Measurements from ENCODE around the gene RBMS1.

The RBMS1 gene

DNA sequence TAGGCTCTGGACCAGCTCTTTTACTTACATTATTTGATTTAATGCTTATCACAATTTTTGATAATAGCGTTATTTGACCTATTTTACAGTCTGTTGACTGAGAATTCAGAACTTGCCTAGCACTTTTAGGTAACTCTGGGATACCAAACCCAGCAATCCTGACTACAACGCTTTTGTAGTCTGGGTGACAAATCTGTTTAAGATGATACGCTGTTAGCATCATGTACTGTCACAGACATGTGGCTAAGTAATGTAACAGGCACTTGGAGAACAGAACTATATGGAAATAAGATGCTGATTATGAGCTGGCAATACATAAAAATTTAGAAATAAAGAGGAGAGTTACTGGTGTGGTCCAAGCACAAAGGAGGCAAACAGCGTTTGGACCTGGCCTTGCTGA, 130.6 kb downstream of the RBMS1 start:
- no peak for DNase-seq
- Mint-ChIP-seq H3K27me3 (no peaks in the 10 kb centered on the region), H3K4me1 (peaks cover 11% of the 10 kb centered on the region), H3K36me3 (peaks cover 41% of the 10 kb centered on the region), H3K9me3 (no peaks in the 10 kb centered on the region), H3K4me3 (no peak overlapping the region), H3K27ac (no peak overlapping the region)
- CTCF ChIA-PET = no interaction called here

DNA sequence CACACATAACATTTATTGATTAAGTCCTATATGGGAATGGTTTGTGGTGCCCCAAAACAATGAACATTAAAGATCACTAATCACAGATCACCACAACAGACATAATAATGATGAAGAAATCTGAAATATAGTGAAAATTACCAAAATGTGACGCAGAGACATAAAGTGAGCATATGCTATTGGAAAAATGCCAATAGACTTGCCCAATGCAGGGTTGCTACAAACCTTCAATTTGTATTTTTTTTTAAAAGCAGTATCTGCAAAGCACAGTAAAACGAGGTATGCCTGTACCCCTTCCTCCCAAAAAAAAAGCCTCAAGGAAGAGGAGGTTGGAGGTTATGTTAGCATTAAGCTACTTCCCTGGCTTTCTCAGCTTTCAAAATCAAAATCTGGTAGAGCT, 131.1 kb downstream of the RBMS1 start:
- DNase-seq = no peak
- no peaks in the 10 kb centered on the region for H3K27me3 Mint-ChIP-seq
- peaks cover 45% of the 10 kb centered on the region for H3K36me3 Mint-ChIP-seq
- H3K9me3 Mint-ChIP-seq = no peaks in the 10 kb centered on the region
- H3K4me3 Mint-ChIP-seq = no peak overlapping the region
- CTCF ChIA-PET = no interaction called here
- peaks cover 11% of the 10 kb centered on the region for H3K4me1 Mint-ChIP-seq
- H3K27ac Mint-ChIP-seq = no peak overlapping the region

DNA sequence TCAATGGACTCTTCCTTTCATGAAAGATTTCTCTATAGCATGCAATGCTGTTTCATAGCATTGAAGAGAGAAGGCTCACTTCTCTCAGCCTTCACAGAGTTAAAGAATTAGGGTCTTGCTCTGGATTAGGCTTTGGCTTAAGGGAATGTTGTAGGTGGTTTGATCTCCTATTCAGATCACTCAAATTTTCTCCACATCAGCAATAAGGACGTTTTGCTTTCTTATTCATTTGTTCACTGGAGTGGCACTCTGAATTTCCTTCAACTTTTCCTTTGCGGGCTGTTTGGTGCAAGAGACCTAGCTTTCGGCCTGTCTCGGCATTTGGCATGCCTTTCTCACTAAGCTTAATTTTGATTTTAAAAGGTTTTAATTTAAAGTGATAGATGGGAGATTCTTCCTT, 131.6 kb downstream of the RBMS1 start:
- no peak overlapping the region for H3K27ac Mint-ChIP-seq
- no peak for DNase-seq
- CTCF ChIA-PET = no interaction called here
- peaks cover 9% of the 10 kb centered on the region for H3K4me1 Mint-ChIP-seq
- H3K27me3 Mint-ChIP-seq = no peaks in the 10 kb centered on the region
- H3K9me3 Mint-ChIP-seq = no peaks in the 10 kb centered on the region
- no peak overlapping the region for H3K4me3 Mint-ChIP-seq
- peaks cover 45% of the 10 kb centered on the region for H3K36me3 Mint-ChIP-seq

DNA sequence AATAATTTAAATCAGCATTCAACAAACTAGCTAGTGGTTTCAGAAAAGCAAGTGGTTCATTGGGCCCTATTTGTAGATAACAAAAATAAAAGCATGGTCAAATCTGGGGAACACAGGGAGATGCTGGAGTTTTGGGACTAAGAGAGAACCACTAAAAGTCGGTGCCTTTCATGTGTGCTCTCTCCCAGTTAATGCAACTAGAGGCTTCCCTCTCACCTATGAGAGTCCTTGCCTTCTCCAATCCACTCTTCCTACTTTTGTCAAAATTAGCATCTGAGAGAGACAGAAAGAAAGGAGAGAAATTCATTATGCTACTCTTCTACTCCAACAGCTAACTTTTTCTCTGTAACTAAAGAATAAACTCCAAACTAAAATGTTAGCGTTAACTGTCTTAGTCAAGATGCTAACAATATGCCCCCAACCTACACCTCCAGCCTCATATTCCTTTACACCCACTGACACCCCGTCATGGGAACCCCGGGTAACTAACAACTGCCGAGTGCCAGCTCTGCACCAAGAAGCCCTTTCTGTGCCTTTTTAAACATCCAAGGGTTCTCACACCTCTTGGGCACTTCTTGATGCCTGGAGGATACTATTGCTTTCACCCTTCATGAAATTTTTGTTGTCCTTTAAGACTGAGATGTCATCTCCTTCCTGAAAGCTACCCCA, 133.4 kb downstream of the RBMS1 start:
- Mint-ChIP-seq H3K4me3 (no peak overlapping the region), H3K9me3 (no peaks in the 10 kb centered on the region), H3K27me3 (no peaks in the 10 kb centered on the region), H3K36me3 (peaks cover 49% of the 10 kb centered on the region), H3K4me1 (peaks cover 15% of the 10 kb centered on the region), H3K27ac (no peak overlapping the region)
- CTCF ChIA-PET = interaction anchor here (1.0 kb wide), 1 partner anchor 610 kb away, joined by 4 read pairs; no protein-coding TSS in a partner anchor
- DNase-seq = no peak

DNA sequence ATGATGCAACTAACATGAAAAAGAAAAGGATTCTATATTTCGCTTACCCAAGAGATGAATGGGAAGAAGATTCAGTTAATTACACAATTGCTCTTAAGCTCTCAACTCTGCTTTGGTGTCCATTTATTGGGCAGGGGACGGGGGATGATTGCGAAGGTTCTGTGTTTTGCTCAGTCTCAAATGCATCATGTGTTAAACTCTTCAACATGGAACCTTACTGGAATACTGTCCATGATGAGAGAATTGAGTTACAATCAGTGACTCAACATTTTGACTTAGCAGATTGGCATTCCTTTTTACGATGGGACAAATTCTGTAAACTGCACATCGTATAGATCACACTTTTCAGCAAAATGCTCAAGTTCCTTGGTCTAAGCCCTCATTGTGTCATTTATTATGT, 135.6 kb downstream of the RBMS1 start:
- DNase-seq = no peak
- Mint-ChIP-seq H3K27ac (no peak overlapping the region), H3K4me1 (peaks cover 22% of the 10 kb centered on the region), H3K9me3 (no peaks in the 10 kb centered on the region), H3K4me3 (no peak overlapping the region), H3K27me3 (no peaks in the 10 kb centered on the region), H3K36me3 (peaks cover 31% of the 10 kb centered on the region)
- CTCF ChIA-PET = no interaction called here

DNA sequence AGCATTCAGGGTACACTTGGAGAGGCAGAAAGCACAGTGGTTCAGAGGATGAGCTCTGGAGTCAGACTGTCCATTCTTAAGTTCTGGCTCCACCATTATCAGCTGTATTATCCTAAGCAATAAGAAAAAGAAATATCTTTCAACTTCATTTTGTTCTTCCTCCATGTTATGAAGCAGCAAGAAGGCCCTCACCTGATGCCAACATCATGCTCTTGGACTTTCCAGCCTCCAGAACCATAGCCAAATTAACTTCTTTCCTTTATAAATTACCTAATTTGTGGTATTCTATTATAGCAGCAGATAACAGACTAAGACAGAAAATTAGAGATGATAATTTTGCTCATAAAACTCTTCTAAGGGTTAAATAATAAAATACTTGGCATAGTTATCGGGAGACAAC, 137.1 kb downstream of the RBMS1 start:
- Mint-ChIP-seq H3K36me3 (peaks cover 32% of the 10 kb centered on the region), H3K9me3 (no peaks in the 10 kb centered on the region), H3K4me1 (peaks cover 25% of the 10 kb centered on the region), H3K27me3 (no peaks in the 10 kb centered on the region), H3K4me3 (no peak overlapping the region), H3K27ac (no peak overlapping the region)
- CTCF ChIA-PET = no interaction called here
- no peak for DNase-seq

DNA sequence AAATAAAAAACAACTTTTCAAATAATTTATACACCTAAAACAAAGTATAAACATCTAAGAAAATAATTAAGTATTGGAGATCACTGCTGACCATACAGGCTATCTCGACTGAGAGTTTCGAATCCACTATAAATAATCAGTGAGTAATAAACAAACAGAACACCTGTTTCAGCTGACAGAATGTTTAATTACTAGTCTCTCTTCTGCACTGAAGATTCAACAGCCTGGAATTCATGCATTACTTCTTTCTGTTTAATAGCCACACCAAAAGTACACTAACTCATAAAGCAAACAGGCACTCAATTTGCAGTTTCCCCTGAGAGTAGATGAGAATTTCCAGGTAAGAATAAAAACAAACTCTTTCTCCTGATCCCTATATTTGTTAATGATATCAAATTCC, 138.5 kb downstream of the RBMS1 start:
- CTCF ChIA-PET = interaction anchor here (1.2 kb wide), 1 partner anchor 639 kb away, joined by 3 read pairs; no protein-coding TSS in a partner anchor
- Mint-ChIP-seq H3K27ac (no peak overlapping the region), H3K36me3 (peaks cover 32% of the 10 kb centered on the region), H3K27me3 (no peaks in the 10 kb centered on the region), H3K9me3 (no peaks in the 10 kb centered on the region), H3K4me3 (no peak overlapping the region), H3K4me1 (peaks cover 27% of the 10 kb centered on the region)
- DNase-seq = no peak

DNA sequence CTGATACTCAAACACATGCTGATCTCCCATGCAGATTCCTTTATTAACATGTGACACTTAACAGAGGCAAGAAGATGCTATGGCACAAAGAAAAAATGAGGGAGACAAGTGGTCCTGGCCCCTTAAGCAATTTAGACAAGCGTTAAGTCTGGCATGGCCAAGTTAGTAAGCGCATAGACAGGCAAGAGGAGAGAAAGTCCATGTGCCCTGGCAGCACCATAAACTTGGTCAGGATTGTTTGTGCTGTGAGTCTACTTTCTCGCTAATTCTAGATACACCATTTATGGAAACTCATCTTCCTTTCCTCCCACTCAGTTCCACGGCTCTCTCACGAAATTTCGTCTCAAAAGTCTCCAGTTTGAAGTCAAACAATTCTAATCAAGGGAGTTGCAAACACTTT, 138.9 kb downstream of the RBMS1 start:
- CTCF ChIA-PET = interaction anchor here (1.1 to 1.2 kb wide), 2 partner anchors 58 to 640 kb away, joined by 3 read pairs; no protein-coding TSS in a partner anchor
- Mint-ChIP-seq H3K27me3 (no peaks in the 10 kb centered on the region), H3K4me3 (no peak overlapping the region), H3K36me3 (peaks cover 35% of the 10 kb centered on the region), H3K27ac (no peak overlapping the region), H3K4me1 (peaks cover 27% of the 10 kb centered on the region), H3K9me3 (no peaks in the 10 kb centered on the region)
- no peak for DNase-seq

DNA sequence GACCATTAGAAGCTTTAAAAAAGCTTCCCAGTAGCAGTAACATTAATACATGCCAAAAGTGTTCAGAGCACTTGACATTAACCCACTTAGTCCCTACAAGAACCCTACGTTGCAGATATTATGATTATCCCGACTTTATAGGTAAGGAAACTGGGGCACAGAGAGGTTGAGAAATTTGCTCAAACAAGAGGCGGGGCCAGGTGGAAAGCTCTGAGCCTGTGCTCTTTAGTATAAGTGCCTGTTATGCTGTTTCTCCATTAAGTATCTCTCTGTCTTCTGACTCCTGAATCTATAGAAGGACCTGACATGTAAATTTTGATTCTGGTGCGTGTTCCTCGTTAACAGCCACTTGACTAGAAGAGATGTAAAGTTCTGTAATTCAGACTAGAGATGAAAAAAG, 139.8 kb downstream of the RBMS1 start:
- Mint-ChIP-seq H3K27ac (no peak overlapping the region), H3K4me1 (peaks cover 27% of the 10 kb centered on the region), H3K27me3 (no peaks in the 10 kb centered on the region), H3K36me3 (peaks cover 38% of the 10 kb centered on the region), H3K4me3 (no peak overlapping the region), H3K9me3 (no peaks in the 10 kb centered on the region)
- DNase-seq = no peak
- CTCF ChIA-PET = interaction anchor here (0.9 to 1.8 kb wide), 9 partner anchors 30 to 710 kb away, joined by 3 to 8 read pairs (median 4); no protein-coding TSS in a partner anchor

DNA sequence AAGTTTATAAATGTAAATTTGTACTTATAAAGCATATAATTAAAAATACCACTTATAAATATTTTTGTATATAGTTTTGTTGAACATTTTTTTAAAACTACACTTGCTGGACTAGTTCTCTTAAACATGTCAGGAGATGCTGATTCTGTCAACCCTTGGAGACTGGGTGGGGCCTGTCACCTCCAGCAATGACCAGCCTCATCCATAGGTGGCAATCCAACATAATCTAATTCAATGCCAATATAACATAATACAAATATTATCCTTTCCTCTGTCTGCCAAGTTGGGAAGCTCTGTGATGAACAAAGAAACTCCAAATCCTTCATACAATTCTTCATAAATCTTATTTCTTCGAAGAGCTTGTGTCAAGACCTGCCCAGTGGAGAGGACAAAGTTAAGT, 140.4 kb downstream of the RBMS1 start:
- no peaks in the 10 kb centered on the region for H3K9me3 Mint-ChIP-seq
- CTCF ChIA-PET = interaction anchor here (0.9 to 1.8 kb wide), 8 partner anchors 29 to 710 kb away, joined by 3 to 8 read pairs (median 4); no protein-coding TSS in a partner anchor
- peak; percentile 41 for DNase-seq
- H3K4me3 Mint-ChIP-seq = no peak overlapping the region
- no peaks in the 10 kb centered on the region for H3K27me3 Mint-ChIP-seq
- H3K4me1 Mint-ChIP-seq = peaks cover 27% of the 10 kb centered on the region
- peaks cover 36% of the 10 kb centered on the region for H3K36me3 Mint-ChIP-seq
- no peak overlapping the region for H3K27ac Mint-ChIP-seq

DNA sequence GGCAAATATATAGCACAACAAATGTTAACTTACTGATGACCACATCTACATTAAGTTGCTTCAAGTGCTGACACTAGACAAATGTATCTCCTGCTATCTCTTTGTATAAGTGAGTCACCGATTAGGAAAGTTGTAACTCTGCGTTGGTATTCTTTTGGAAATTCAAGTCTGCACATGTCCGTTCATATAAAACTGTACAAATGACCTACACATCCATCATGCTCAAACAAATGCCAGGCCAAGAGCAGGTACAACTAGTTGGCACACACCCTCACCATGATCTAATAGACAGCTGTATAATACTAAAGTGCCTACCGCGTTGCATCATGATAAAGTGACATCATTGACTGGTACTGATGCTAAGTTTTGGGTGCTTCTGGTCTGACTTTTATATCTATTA, 141.1 kb downstream of the RBMS1 start:
- no peak overlapping the region for H3K27ac Mint-ChIP-seq
- H3K4me3 Mint-ChIP-seq = no peak overlapping the region
- CTCF ChIA-PET = interaction anchor here (1.0 to 1.8 kb wide), 5 partner anchors 29 to 711 kb away, joined by 3 to 8 read pairs (median 4); no protein-coding TSS in a partner anchor
- H3K4me1 Mint-ChIP-seq = peaks cover 23% of the 10 kb centered on the region
- H3K36me3 Mint-ChIP-seq = peaks cover 30% of the 10 kb centered on the region
- DNase-seq = no peak
- no peaks in the 10 kb centered on the region for H3K9me3 Mint-ChIP-seq
- no peaks in the 10 kb centered on the region for H3K27me3 Mint-ChIP-seq

DNA sequence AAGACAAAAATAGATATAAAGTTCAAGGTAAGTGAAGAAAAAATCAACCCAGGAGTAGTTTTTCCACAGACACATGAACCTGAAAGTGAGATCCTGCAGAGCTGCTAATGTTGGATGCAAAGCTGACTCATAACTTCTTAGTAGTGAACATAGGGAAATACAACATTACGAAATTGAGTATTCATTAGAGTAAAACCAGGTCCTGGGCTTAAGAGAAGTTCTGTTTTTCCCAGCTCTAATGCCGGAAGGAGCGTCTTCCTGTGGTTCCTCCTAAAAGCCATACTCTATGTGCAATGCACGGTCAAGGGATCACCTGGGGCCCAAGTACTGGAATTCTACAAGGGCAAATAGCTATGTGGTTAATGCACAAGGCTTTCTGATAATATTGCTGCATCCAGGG, 141.7 kb downstream of the RBMS1 start:
- Mint-ChIP-seq H3K4me1 (peaks cover 27% of the 10 kb centered on the region), H3K36me3 (peaks cover 28% of the 10 kb centered on the region), H3K9me3 (no peaks in the 10 kb centered on the region), H3K4me3 (no peak overlapping the region), H3K27me3 (no peaks in the 10 kb centered on the region), H3K27ac (no peak overlapping the region)
- CTCF ChIA-PET = interaction anchor here (1.7 kb wide), 1 partner anchor 618 kb away, joined by 8 read pairs; no protein-coding TSS in a partner anchor
- DNase-seq = no peak

DNA sequence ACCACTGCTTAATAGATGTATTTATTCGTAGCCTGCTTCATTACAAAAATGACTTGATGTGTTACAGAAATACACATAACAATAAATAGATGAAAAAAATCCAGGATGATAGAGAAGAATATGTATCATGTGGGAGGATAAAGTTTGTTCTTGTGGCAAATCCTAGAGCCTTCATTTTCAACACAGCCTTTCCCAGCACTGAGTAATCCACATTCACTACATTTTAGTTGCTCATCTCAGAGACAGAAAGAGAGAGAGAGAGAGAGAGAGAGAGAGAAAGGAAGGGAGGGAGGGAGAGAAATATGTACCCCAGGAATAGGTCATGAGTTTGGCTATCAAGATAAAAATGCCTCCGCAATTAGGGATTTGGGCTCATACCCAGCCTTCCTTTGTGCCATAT, 144.3 kb downstream of the RBMS1 start:
- H3K4me3 Mint-ChIP-seq = no peak overlapping the region
- H3K4me1 Mint-ChIP-seq = peaks cover 32% of the 10 kb centered on the region
- no peaks in the 10 kb centered on the region for H3K27me3 Mint-ChIP-seq
- CTCF ChIA-PET = no interaction called here
- H3K9me3 Mint-ChIP-seq = no peaks in the 10 kb centered on the region
- H3K36me3 Mint-ChIP-seq = peaks cover 21% of the 10 kb centered on the region
- no peak overlapping the region for H3K27ac Mint-ChIP-seq
- no peak for DNase-seq

DNA sequence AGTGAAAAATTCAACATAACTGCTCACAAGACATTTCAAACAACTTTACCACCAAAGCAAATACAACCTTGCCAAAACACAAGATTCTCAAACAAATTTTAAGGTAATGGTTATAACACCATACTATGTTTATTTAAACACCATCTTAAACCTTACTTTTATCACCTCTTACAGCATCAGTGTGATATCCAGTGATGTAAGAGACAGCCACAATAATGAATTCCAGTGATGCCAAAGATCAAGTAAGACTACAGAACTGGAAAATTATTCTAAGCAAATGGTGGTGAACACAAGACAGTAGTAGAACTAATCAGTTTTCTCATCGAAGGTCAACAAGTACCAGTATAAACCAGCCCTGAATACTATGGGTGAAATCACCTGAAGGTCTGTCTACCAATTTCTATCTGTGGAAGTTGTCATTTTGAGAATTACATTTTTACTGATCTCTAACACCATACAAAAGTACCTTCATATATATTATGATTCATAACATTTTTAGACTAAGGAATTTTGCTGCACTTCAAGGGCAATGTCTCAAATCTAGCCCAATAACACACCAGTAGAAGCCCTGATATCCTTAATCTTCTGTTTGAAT, 146.2 kb downstream of the RBMS1 start:
- CTCF ChIA-PET = interaction anchor here (0.6 kb wide), 1 partner anchor 12 kb away, joined by 3 read pairs; no protein-coding TSS in a partner anchor
- no peaks in the 10 kb centered on the region for H3K27me3 Mint-ChIP-seq
- H3K9me3 Mint-ChIP-seq = no peaks in the 10 kb centered on the region

More for the DNA sequence above, 146.2 kb downstream of the RBMS1 start:
- H3K4me3 Mint-ChIP-seq = no peak overlapping the region
- H3K27ac Mint-ChIP-seq = no peak overlapping the region
- DNase-seq = no peak
- peaks cover 34% of the 10 kb centered on the region for H3K4me1 Mint-ChIP-seq
- H3K36me3 Mint-ChIP-seq = peaks cover 25% of the 10 kb centered on the region

Measured in activated naive CD4-positive, alpha-beta T cell treated with anti-CD3 and anti-CD28 coated beads, Interleukin-2, amount 10 ng/mL, durations not matched to agents 7 days and 5 days (primary cell).